GM10266 (cell line): ENCODE results near the gene IQCK.

Source experiments
- DNase-seq: peaks from one replicate; pipeline ENCODE4 v3.0.0; 2012; ENCODE audit errors: extremely low spot score
- TF ChIP-seq, protein P1 (sequence below): IDR thresholded peaks from 2 replicates; pipeline ENCODE4 v1.5.1; 2012; ENCODE audit warnings: mild to moderate bottlenecking, low read depth; ENCODE audit not compliant: control insufficient read depth, insufficient read depth; ENCODE audit errors: missing control alignments

The IQCK gene

GRCh38 chr16:19876501-19877059 is 158.5 kb downstream of the IQCK start:
- DNase-seq = no peak

GRCh38 chr16:19878757-19879156 is 160.7 kb downstream of the IQCK start:
- TF ChIP-seq, protein P1, sequence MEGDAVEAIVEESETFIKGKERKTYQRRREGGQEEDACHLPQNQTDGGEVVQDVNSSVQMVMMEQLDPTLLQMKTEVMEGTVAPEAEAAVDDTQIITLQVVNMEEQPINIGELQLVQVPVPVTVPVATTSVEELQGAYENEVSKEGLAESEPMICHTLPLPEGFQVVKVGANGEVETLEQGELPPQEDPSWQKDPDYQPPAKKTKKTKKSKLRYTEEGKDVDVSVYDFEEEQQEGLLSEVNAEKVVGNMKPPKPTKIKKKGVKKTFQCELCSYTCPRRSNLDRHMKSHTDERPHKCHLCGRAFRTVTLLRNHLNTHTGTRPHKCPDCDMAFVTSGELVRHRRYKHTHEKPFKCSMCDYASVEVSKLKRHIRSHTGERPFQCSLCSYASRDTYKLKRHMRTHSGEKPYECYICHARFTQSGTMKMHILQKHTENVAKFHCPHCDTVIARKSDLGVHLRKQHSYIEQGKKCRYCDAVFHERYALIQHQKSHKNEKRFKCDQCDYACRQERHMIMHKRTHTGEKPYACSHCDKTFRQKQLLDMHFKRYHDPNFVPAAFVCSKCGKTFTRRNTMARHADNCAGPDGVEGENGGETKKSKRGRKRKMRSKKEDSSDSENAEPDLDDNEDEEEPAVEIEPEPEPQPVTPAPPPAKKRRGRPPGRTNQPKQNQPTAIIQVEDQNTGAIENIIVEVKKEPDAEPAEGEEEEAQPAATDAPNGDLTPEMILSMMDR = no peak
- DNase-seq = no peak

More at GRCh38 chr16:19876501-19877059, 158.5 kb downstream of the IQCK start:
- TF ChIP-seq, protein P1 = no peak

DNA sequence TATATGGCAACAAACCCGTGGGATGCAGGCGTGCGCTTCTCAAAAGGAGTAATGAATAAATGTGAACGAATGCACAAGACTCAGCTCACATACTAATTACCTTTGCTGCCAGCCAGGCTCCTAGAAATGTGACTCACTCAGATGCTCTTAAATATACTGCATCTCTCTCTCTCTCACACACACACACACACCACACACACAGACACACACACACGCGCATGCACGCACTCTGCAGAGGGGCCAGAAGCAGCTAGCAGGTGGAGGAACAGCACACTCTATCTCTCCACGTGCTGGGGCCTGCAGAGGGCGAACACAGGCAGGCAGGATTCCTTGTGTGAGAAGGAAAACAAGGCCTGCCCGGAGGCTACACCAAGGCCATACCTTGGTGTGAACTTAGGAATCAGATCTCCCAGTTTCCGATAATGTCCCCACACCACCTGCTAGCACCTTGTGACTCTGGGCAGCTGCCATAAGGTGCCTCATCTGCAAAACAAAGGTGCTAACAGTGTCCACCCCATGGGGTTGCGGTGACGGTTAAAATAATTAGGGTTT is 161.2 kb downstream of the IQCK start:
- DNase-seq = no peak
- TF ChIP-seq, protein P1 = no peak

DNA sequence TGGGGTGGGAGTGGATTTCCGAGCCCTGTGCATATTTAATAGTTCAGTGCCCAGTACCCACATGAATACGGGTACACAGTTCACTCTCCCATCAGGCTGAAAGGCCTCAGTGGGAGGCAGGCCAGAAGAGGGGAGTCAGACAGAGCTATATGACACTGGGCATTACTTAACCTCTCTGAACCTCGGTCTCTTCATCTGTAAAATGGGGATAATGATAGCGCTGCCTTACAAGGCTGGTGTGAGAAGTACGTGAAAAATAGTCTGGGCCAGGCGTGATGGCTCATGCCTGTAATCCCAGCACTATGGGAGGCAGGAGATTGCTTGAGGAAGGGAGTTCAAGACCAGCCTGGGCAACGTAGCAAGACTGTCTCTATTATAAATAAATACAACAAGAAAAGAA is 163.0 kb downstream of the IQCK start:
- TF ChIP-seq, protein P1 = no peak
- no peak for DNase-seq

GRCh38 chr16:19881783-19882182 is 163.7 kb downstream of the IQCK start:
- no peak for DNase-seq

DNA sequence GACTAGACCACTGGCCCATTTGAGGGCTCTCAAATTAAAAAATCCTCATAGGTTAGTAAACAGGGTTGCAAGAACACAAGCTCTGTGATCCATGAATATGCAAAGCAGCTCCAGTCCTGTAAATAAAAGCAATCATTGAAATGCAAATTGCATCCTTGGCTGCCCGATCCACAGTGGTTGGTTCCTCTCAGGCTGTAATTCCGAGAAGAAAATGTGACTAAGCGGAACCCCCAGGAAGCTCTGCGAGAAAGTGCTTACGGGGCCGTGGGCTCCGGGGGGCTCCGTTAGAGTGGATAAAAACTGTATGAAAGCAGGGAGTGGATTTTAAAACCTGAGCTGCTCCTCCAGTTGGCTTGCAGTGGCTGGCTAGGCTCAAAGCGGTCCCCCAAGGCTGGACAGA is 164.1 kb downstream of the IQCK start:
- TF ChIP-seq, protein P1 = no peak
- no peak for DNase-seq

More at GRCh38 chr16:19881783-19882182, 163.7 kb downstream of the IQCK start:
- TF ChIP-seq, protein P1 = no peak

DNA sequence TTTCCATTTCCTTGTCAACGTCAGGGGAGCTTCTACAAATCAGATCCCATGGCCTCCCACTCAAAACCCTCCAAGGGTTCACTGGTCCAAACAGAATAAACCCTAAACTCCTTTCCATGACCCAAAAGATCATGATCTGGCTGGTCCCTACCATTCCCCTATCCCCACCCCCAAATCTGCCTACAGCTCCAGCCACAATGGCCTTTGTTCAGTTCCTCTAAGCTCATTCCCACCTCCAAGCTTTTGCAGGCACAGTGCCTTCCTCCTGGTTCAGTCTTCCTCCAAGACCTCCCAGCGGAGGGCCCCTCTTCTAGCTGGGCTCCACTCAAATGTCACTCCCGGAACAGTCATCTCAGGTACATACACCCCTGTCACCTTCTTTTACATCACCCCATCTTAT is 164.6 kb downstream of the IQCK start:
- TF ChIP-seq, protein P1 = no peak
- DNase-seq = no peak
